SK-N-SH treated with all-trans-retinoic acid at 6 μM for 48 hours (cell line): ENCODE measurements around the gene XRN2.

Experiments
- ATAC-seq: fragments of 200-7000 bp; cut with Tn5 transposase; 3 replicates; pipeline ENCODE4 v1.9.1; 2020; ENCODE audit warnings: mild to moderate bottlenecking, moderate library complexity
- ARNTL ChIP-seq: fragments of 450-650 bp; formaldehyde crosslinking; IDR thresholded peaks from 2 replicates; pipeline ENCODE4 v1.5.0; 2020; ENCODE audit warnings: low read depth, mild to moderate bottlenecking, moderate library complexity, borderline replicate concordance
- BACH2 ChIP-seq: fragments of 250-450 bp; sonication (Bioruptor Pico); IDR thresholded peaks from 2 replicates; pipeline ENCODE4 v1.9.0; 2021; ENCODE audit warnings: mild to moderate bottlenecking, borderline replicate concordance
- CREB5 ChIP-seq: fragments of 250-450 bp; sonication (Bioruptor Pico); IDR thresholded peaks from 2 replicates; pipeline ENCODE4 v1.5.1; 2020; ENCODE audit warnings: low read depth, mild to moderate bottlenecking, moderate library complexity
- CSDC2 ChIP-seq: fragments of 250-450 bp; sonication (Bioruptor Pico); IDR thresholded peaks from 2 replicates; pipeline ENCODE4 v1.5.0; 2020; ENCODE audit warnings: mild to moderate bottlenecking, moderate library complexity
- CSRNP3 ChIP-seq: fragments of 250-450 bp; sonication (Bioruptor Pico); IDR thresholded peaks from 2 replicates; pipeline ENCODE4 v1.5.1; 2021; ENCODE audit warnings: mild to moderate bottlenecking, moderate library complexity
- GLIS3 ChIP-seq: fragments of 250-450 bp; sonication (Bioruptor Pico); IDR thresholded peaks from 2 replicates; pipeline ENCODE4 v1.5.0; 2020; ENCODE audit warnings: mild to moderate bottlenecking, moderate library complexity
- ISL1 ChIP-seq: fragments of 250-450 bp; sonication (Bioruptor Pico); IDR thresholded peaks from 2 replicates; pipeline ENCODE4 v2.1.2; 2022; ENCODE audit warnings: mild to moderate bottlenecking, moderate library complexity
- OSR1 ChIP-seq: fragments of 250-450 bp; sonication (Bioruptor Pico); IDR thresholded peaks from 2 replicates; pipeline ENCODE4 v1.8.0; 2022; ENCODE audit warnings: moderate library complexity, mild to moderate bottlenecking, inconsistent platforms
- PATZ1 ChIP-seq: fragments of 250-450 bp; sonication (Bioruptor Pico); IDR thresholded peaks from 2 replicates; pipeline ENCODE4 v1.8.0; 2020; ENCODE audit warnings: mild to moderate bottlenecking, moderate library complexity, borderline replicate concordance
- POU6F1 ChIP-seq: fragments of 250-450 bp; sonication (Bioruptor Pico); IDR thresholded peaks from 2 replicates; pipeline ENCODE4 v1.8.0; 2021; ENCODE audit warnings: low read depth, mild to moderate bottlenecking, moderate library complexity, borderline replicate concordance
- PPARA ChIP-seq: fragments of 250-450 bp; sonication (Bioruptor Pico); IDR thresholded peaks from 2 replicates; pipeline ENCODE4 v1.5.0; 2020; ENCODE audit warnings: mild to moderate bottlenecking, borderline replicate concordance
- RARB ChIP-seq: fragments of 250-450 bp; sonication (Bioruptor Pico); IDR thresholded peaks from 2 replicates; pipeline ENCODE4 v1.8.0; 2021; ENCODE audit warnings: mild to moderate bottlenecking, moderate library complexity
- SNAI2 ChIP-seq: fragments of 250-450 bp; sonication (Bioruptor Pico); IDR thresholded peaks from 2 replicates; pipeline ENCODE4 v1.5.0; 2020; ENCODE audit warnings: mild to moderate bottlenecking, moderate library complexity
- TCF4 ChIP-seq: fragments of 250-450 bp; sonication (Bioruptor Pico); IDR thresholded peaks from 2 replicates; pipeline ENCODE4 v1.8.0; 2021; ENCODE audit warnings: mild to moderate bottlenecking, moderate library complexity, borderline replicate concordance
- TOX ChIP-seq: fragments of 250-450 bp; sonication (Bioruptor Pico); IDR thresholded peaks from 2 replicates; pipeline ENCODE4 v1.8.0; 2021; ENCODE audit warnings: mild to moderate bottlenecking, moderate library complexity, borderline replicate concordance
- TSHZ2 ChIP-seq: fragments of 250-450 bp; sonication (Bioruptor Pico); IDR thresholded peaks from 2 replicates; pipeline ENCODE4 v1.5.0; 2020; ENCODE audit warnings: mild to moderate bottlenecking, moderate library complexity
- ZFP30 ChIP-seq: fragments of 450-650 bp; formaldehyde crosslinking; IDR thresholded peaks from 2 replicates; pipeline ENCODE4 v1.5.0; 2022; ENCODE audit warnings: mild to moderate bottlenecking, moderate library complexity
- ZNF565 ChIP-seq: fragments of 450-650 bp; formaldehyde crosslinking; conservative IDR thresholded peaks from 2 replicates; pipeline ENCODE4 v1.5.0; 2020; ENCODE audit warnings: low read depth, mild to moderate bottlenecking, moderate library complexity
- ZNF70 ChIP-seq: fragments of 450-650 bp; formaldehyde crosslinking; IDR thresholded peaks from 2 replicates; pipeline ENCODE4 v1.5.0; 2020; ENCODE audit warnings: mild to moderate bottlenecking, moderate library complexity
- ZNF8 ChIP-seq: fragments of 450-650 bp; formaldehyde crosslinking; IDR thresholded peaks from 2 replicates; pipeline ENCODE4 v1.5.0; 2020; ENCODE audit warnings: mild to moderate bottlenecking, moderate library complexity

The XRN2 gene

GRCh38 chr20:21308340-21308739, 5.2 kb downstream of the XRN2 start:
- ATAC-seq: no peak
- TF ChIP-seq OSR1 (no peak), TCF4 (no peak), PPARA (CRISPR knock-in tag) (no peak), ARNTL (CRISPR knock-in tag) (no peak), CREB5 (CRISPR knock-in tag) (no peak), TOX (CRISPR knock-in tag) (no peak), ZNF8 (CRISPR knock-in tag) (no peak), ISL1 (no peak), SNAI2 (CRISPR knock-in tag) (no peak), GLIS3 (CRISPR knock-in tag) (no peak), CSDC2 (no peak)

- ATAC-seq: no peak
- TF ChIP-seq CREB5 (CRISPR knock-in tag) (no peak), TCF4 (peak; percentile 63; the same call in 1 of the 2 replicates), GLIS3 (CRISPR knock-in tag) (no peak)
Measured at GRCh38 chr20:21309678-21310467, 6.7 kb downstream of the XRN2 start.

- no peak for TF ChIP-seq ZNF70
- TF ChIP-seq ARNTL (CRISPR knock-in tag): no peak
- no peak for TF ChIP-seq ZNF565 (CRISPR knock-in tag)
- TF ChIP-seq CSRNP3 (CRISPR knock-in tag): no peak
- TF ChIP-seq TCF4: no peak
- no peak for TF ChIP-seq ZNF8 (CRISPR knock-in tag)
- no peak for TF ChIP-seq POU6F1 (CRISPR knock-in tag)
- no peak for TF ChIP-seq RARB (CRISPR knock-in tag)
- no peak for TF ChIP-seq ZFP30 (CRISPR knock-in tag)
- no peak for TF ChIP-seq TSHZ2 (CRISPR knock-in tag)
- TF ChIP-seq ISL1: no peak
- TF ChIP-seq PATZ1 (CRISPR knock-in tag): no peak
- TF ChIP-seq PPARA (CRISPR knock-in tag): no peak
- TF ChIP-seq OSR1: no peak
- TF ChIP-seq BACH2 (CRISPR knock-in tag): no peak
- no peak for ATAC-seq
Measured at GRCh38 chr20:21312813-21313474, 9.8 kb downstream of the XRN2 start.
